UCSD-AML1 (cell line): Measurements from ENCODE around the gene NARF.
A peak's percentile ranks its signal among the peaks of the same experiment; 100 is the strongest.
"Not testable (repeated sequence)": the region's sequence is repeated elsewhere in the genome, so short reads cannot be mapped to it uniquely, and the experiment has no call there.

Experiments
- DNase-seq: peaks from one replicate; lab custom pipeline; 2025; ENCODE audit not compliant: unreplicated experiment; lab: John Stamatoyannopoulos, UW

Gene NARF

GRCh38 chr17:82458179-82458884, at the start of gene NARF:
Gene NARF, plus strand, starts transcription at chr17:82458741. Its CDS starts 63 bp downstream, at chr17:82458804.
- peak; percentile 97 for DNase-seq

- DNase-seq, result no peak
Observed at GRCh38 chr17:82408938-82409318, 49.6 kb upstream of the NARF start.

DNA sequence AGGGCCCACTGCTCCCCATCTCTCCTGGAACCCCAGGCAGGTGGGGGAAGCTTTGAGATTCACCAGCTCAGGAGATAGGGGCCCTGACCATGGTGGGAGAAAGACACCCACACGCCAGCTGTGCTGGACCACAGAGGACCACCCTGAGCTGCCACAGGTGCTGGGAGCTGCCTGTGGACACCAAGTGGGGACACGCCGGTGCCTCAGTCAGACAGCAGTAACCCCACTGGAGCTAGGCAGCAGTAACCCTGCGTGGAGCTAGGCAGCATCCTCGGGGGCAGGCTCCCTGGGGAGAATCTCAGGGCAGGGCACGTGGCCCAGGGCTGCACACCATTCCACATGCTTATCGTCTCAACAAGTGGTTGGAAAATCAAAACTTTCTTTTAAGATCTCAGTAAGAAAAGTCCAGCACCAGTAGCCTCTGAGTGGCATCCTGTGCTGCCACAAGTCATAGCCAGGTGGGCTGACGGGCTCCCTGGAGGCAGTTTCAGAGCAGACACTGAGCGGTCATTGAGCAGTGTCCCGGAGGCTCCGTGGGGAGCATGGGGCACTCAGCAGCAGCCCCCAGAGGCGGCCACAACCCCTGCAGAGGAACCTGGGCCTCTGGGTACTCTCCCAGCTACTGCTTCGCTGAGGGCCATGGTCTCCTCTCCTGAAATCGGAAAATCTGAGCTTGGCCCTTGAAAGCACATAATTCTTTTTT, 48.4 kb upstream of the NARF start:
- DNase-seq, result no peak

DNA sequence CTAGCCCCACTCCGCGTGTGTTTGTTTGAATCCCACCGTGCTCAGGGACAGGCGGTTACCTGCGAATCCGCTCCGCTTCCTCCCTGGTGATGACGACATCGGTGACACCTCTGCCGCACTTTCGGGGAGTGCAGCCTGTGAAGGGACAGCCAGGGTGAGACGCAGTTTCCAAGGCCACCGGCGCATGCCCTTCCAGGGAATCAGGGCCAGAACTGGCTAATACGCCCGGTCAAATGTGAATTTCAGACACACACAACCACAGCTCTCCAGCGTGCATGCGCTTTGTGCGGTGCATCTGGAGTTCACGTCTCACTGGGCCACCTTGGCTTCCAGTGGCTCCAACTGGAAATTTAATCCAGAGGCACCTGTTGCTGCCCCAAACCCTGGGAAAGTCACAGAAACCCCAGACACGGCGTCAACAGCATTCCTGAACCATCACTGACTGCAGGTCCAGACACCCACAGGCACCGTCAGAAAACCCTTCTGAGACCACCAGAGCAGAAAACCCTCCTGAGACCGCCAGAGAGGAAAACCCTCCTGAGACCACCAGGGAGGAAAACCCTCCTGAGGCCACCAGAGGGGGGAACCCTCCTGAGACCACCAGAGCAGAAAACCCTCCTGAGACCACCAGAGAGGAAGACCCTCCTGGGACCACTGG, 47.0 kb upstream of the NARF start:
- DNase-seq, result no peak

- not testable (repeated sequence) for DNase-seq
Observed at GRCh38 chr17:82412081-82412480, 46.5 kb upstream of the NARF start.

- no peak for DNase-seq
Observed at GRCh38 chr17:82412535-82413520, 45.7 kb upstream of the NARF start.

DNA sequence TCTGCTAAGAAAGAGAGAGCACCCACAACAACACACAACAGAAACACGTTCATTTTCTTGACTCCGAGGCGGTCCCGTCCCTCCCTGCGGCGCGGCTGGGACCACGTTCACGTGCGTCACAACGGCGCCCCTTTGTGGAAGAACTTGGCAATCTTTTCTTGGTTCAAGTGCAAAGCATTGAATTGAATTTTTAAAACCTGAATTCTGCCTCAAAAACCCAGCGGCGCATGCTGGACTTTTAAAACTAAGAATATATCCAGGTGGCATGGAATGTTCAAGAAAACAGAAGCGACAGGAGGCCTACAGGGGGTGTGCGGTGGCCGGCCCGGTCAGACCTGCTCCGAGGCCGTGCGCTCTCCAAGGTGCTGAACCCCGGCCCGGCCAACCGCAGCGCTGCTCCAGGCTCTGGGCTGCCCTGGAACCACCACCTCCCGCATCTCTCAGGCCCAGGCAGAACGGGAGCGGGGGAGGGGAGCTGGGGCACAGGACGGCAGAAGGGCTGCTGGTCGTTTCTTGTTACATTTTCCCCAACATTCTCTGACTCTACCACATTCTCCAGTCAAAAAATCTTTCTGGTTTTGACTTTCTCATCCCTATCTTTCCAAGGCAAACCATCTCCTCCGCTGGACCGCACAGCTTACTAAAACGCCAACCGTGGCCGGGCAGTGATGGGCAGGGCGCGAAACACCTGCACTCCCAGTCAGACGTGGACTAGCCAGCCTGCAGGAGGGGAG, 43.8 kb upstream of the NARF start:
- DNase-seq, result peak; percentile 74

GRCh38 chr17:82415336-82415735, 43.2 kb upstream of the NARF start:
- DNase-seq, result no peak

GRCh38 chr17:82415786-82416185, 42.8 kb upstream of the NARF start:
- DNase-seq, result no peak

- DNase-seq, result no peak
Observed at GRCh38 chr17:82416264-82416663, 42.3 kb upstream of the NARF start.

- no peak for DNase-seq
Observed at GRCh38 chr17:82416771-82417170, 41.8 kb upstream of the NARF start.

DNA sequence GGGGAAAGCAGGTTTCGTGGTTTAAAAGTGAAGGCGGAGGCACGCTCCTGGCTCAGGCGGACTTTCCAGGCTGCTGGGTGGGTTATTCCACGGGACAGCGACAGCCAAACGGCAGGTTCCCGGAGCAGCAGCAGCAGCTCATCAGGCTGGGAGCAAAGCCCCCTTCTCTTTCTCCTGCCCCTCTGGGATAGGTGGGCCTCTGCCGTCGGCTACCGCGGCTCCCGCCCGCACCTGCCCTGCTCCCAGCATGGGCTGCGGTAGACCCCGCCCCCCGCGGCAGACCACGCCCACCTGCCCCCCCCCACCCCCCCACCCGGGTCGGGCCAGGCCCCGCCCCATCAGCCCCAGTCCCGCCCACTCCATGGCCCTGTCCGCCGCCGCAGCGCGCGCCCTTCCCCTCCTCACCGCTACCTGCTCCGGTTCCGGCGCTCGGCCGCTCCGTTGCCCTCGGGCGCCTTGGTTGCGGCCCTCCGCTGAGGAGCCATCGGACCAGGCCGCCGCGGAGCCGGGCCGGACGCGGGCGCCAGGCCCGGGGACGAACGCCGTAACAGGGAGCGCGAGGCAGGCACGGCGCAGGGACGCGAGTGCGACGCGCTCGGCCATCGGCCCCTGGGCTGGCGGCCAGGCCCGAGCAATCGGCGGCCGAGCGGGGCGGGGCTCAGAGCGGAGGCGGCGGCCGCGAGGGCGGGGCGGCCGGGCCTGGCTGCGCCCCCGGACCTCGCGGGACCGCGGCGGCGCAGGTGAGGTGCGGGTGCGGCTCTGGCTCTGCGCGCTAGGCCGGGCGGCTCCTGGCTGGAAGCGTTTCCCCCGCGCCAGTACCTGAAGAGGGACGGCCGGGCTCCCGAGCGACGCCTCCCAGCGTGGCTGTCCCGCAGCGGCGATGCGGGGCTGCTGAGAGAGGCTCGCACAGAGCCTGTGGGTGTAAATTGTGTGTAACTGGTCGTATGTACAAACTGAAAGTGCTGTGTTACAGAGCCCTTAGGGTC, 40.2 kb upstream of the NARF start, which contains the start of the genes HEXD and OGFOD3:
HEXD (plus strand) TSS at position 347 of the 986 bp plus-strand sequence. CDS start 1,453 bp downstream, outside the sequence.
OGFOD3 (minus strand) TSS at position 586 of the 986 bp plus-strand sequence; CDS start at position 485, 101 bp downstream.
- peak; percentile 90 for DNase-seq

- no peak for DNase-seq
Observed at GRCh38 chr17:82419540-82419939, 39.0 kb upstream of the NARF start.

GRCh38 chr17:82424001-82424862, 34.3 kb upstream of the NARF start:
- peak; percentile 58 for DNase-seq

- DNase-seq, result no peak
Observed at GRCh38 chr17:82424863-82425159, 33.7 kb upstream of the NARF start.

DNA sequence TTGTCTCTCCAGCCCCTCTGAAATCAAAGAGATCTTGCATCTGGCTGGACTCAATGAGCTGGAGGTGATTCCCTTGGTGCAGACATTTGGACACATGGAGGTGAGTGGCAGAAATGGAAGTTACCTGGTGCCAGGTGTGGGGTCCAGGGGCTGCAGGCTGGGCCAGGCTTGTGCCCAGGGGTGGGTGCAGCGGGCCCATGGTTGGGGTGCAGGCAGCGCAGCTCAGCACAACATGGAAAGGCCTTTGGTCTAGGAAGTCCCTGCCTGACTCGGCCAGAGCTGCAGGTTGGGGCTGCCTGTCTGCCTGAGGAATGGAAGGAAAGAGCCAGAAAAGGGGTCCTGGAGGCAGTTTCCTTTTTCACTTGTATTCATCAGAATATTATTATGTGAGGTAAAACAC, 30.0 kb upstream of the NARF start:
- DNase-seq, result no peak

GRCh38 chr17:82429824-82430223, 28.7 kb upstream of the NARF start:
- DNase-seq, result no peak

- DNase-seq, result no peak
Observed at GRCh38 chr17:82432017-82432416, 26.5 kb upstream of the NARF start.
